ENCODE results near the gene FOXD1.
"Not testable (repeated sequence)": the region's sequence is repeated elsewhere in the genome, so short reads cannot be mapped to it uniquely, and the experiment has no call there.

The FOXD1 gene

DNA sequence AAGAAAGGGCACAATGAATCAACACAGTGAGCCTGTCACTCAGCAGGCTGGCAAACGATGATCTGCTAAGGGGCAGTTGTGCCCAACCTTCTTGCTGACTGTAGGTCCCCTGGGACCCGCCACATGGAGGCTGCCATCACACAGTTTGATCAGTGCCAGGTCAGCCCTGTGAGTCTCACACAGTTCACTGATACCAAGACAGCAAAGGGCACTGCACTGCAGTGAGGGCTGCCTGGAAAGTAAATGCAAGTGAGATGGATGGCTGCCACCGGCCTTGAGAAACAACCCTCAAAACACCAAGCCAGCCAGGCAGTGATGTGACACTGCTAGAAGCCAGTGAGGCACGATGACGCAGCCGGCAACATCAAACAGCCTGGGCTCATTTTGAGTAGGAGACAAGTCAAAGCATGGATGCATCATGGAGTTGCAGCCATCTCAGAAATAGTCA, 30.3 kb downstream of the FOXD1 start:
- no peak for DNase-seq

DNA sequence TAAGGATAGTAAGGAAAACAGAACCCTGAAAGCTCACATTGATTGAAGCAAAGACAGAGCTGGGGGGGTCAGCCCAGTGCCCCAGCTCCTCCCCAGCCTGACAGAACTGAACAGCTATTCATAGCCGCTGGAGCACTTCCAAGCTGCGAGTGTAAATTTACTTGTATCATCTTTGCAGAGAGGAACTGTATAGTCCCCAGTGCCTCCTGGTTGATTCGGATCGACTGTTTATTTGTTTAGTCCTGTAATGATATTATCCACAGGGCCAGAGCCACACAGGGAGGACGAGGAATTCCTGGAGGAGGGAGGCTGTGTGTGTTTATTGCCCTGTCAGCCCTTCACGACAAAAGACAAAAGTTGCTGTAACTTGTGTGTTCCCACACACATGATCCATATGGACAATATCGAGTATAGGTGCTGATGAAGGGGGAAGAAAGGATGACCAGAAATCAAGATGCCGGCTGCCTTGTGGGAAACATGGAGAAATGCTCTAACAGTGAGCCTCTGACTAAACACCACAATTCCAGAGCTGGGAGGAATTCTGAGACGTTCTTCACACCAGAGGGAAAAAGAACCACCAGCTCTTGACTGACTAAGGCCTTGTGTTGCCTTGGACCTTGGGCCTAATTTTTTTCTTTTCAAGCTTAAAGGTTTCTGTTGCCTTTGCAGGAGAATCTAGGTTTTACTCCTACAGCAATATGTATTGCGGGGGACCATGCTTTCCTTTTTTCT, 31.1 kb downstream of the FOXD1 start:
- DNase-seq: peak; percentile 69

- DNase-seq: no peak
These were observed 33.0 kb downstream of the FOXD1 start for GRCh38 chr5:73415617-73416016.

GRCh38 chr5:73415171-73415570, 33.4 kb downstream of the FOXD1 start:
- DNase-seq: no peak

DNA sequence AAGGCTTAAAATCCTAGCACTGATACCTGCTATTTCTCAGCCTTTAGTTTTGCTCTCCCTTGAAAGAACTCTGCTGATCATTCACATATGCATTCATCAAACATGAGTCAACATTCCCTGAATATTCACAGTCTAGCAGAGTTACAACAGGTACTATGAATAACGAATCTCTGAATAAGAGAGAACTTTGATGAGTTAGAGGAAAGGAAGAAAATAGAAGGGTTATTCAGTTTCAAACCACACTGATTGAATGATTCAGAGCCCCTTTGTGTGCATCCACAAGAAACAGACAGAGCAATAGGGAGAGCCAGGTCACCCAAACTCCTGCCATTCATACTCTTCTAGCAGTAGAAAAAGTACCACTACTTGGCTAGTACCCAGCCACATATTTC, 36.0 kb downstream of the FOXD1 start:
- DNase-seq: no peak

- DNase-seq: no peak
These were observed 36.5 kb downstream of the FOXD1 start for GRCh38 chr5:73411936-73412596.

DNA sequence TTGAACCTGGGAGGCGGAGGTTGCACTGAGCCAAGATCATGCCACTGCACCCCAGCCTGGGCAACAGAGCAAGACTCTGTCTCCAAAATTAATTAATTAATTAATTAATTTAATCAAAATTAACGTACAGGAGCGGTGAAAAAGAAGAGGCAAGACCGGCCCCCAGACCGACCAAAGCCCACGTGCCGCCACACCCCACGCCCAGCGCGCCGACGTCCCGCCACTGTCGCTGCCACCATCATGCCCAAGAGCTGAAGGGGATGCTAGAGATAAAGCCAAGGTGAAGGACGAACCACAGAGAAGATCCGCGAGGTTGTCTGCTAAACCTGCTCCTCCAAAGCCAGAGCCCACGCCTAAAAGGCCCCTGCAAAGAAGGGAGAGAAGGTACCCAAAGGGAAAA, 38.6 kb downstream of the FOXD1 start:
- not testable (repeated sequence) for DNase-seq

DNA sequence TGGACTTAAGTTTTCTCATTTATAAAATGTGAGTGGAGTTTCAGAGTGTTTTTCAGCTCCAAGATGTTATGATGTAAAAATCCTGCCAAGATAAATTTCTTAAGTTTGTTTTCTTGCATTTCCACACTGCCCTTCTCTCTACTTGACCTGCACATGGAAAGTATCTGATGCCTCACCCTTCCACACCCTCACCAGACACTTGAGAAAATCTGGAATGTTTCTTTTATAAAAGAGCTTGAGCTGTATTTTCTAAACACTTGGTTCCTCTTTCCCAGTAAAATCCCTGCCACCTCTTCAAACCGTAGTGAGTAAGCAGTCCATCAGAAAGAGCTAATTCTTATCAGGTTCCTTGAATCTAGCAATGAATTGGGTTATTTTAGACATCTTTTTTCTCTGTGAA, 42.9 kb downstream of the FOXD1 start:
- DNase-seq: no peak

- no peak for DNase-seq
These were observed 48.8 kb downstream of the FOXD1 start for GRCh38 chr5:73399775-73400174.
